ENCODE measurements around the gene SPINK1. TPM values are rescaled to one million over a fixed set of nuclear protein-coding genes. Genes with fewer than 3 reads are reported as not detected.
A peak's percentile ranks its signal among the peaks of the same experiment; 100 is the strongest.
"Not testable (repeated sequence)": the region's sequence is repeated elsewhere in the genome, so short reads cannot be mapped to it uniquely, and the experiment has no call there.

The SPINK1 gene
- polyA plus RNA-seq, 5 donors: 0.93 to 1.9 (median 1.0) TPM

GRCh38 chr5:147855774-147856069, 24.3 kb upstream of the SPINK1 start:
- DNase-seq: no peak

GRCh38 chr5:147854894-147855773, 23.7 kb upstream of the SPINK1 start:
- no peak for DNase-seq

GRCh38 chr5:147854331-147854730, 22.9 kb upstream of the SPINK1 start:
- no peak for DNase-seq

- DNase-seq: no peak
Measured at GRCh38 chr5:147853372-147853987, 22.0 kb upstream of the SPINK1 start.

- no peak for DNase-seq
Measured at GRCh38 chr5:147852365-147852764, 20.9 kb upstream of the SPINK1 start.

- no peak for DNase-seq
Measured at GRCh38 chr5:147851578-147851977, 20.1 kb upstream of the SPINK1 start.

GRCh38 chr5:147849226-147849625, 17.8 kb upstream of the SPINK1 start:
- DNase-seq: no peak

GRCh38 chr5:147845618-147846017, 14.1 kb upstream of the SPINK1 start:
- DNase-seq: no peak

GRCh38 chr5:147844846-147845245, 13.4 kb upstream of the SPINK1 start:
- no peak for DNase-seq

GRCh38 chr5:147842869-147843268, 11.4 kb upstream of the SPINK1 start:
- DNase-seq: no peak

- no peak for DNase-seq
Measured at GRCh38 chr5:147836439-147836838, 5.0 kb upstream of the SPINK1 start.

- DNase-seq: no peak
Measured at GRCh38 chr5:147835386-147835798, 3.9 kb upstream of the SPINK1 start.

- DNase-seq: no peak
Measured at GRCh38 chr5:147832541-147832940, 1.1 kb upstream of the SPINK1 start.

- DNase-seq: no peak
Measured at GRCh38 chr5:147830035-147830434, 1.4 kb downstream of the SPINK1 start.

- DNase-seq: not testable (repeated sequence)
Measured at GRCh38 chr5:147827017-147827416, 4.5 kb downstream of the SPINK1 start.

- DNase-seq: no peak
Measured at GRCh38 chr5:147826361-147826760, 5.1 kb downstream of the SPINK1 start.

GRCh38 chr5:147822686-147823491, 8.6 kb downstream of the SPINK1 start:
- peak; percentile 54 to 68 for DNase-seq

- not testable (repeated sequence) for DNase-seq
Measured at GRCh38 chr5:147822222-147822621, 9.2 kb downstream of the SPINK1 start.

GRCh38 chr5:147821766-147822165, 9.7 kb downstream of the SPINK1 start:
- DNase-seq: no peak

- no peak for DNase-seq
Measured at GRCh38 chr5:147819261-147819770, 12.2 kb downstream of the SPINK1 start.

- no peak for DNase-seq
Measured at GRCh38 chr5:147818290-147818689, 13.2 kb downstream of the SPINK1 start.

- no peak for DNase-seq
Measured at GRCh38 chr5:147813696-147814095, 17.8 kb downstream of the SPINK1 start.

All from right lung (tissue), 5 donors.